Transverse colon (tissue), 4 donors: ENCODE results near the gene ATF3.

Source experiments
- EP300 ChIP-seq: sonication (generic); formaldehyde crosslinking; IDR thresholded peaks from one replicate; pipeline ENCODE4 v1.6.1; 2017; ENCODE audit warnings: antibody characterized with exemption, low read depth
- POLR2A ChIP-seq: fragments of 450-650 bp; IDR thresholded peaks from one replicate; pipeline ENCODE4 v1.6.1; 2016; ENCODE audit warnings: antibody characterized with exemption, mild to moderate bottlenecking, moderate library complexity
- POLR2AphosphoS5 ChIP-seq, 3 donors: sonication (generic); formaldehyde crosslinking; IDR thresholded peaks; one replicate each; pipeline ENCODE4 v1.6.1; 2016; ENCODE audit warnings: antibody characterized with exemption in 3 of 3
- TF ChIP-seq, protein P1 (sequence below), 5 experiments: fragments of 200-600 bp in 3 of 5; fragments of 450-650 bp in 2 of 5; sonication (generic) in 3 of 5; IDR thresholded peaks; 1 replicate in 2 of 5; 2 replicates in 3 of 5; pipeline ENCODE4 v1.5.1; 2016 to 2017; ENCODE audit warnings: antibody characterized with exemption in 5 of 5, inconsistent platforms in 3 of 5, mild to moderate bottlenecking in 2 of 5, moderate library complexity in 1 of 5

- TF ChIP-seq, protein P1, sequence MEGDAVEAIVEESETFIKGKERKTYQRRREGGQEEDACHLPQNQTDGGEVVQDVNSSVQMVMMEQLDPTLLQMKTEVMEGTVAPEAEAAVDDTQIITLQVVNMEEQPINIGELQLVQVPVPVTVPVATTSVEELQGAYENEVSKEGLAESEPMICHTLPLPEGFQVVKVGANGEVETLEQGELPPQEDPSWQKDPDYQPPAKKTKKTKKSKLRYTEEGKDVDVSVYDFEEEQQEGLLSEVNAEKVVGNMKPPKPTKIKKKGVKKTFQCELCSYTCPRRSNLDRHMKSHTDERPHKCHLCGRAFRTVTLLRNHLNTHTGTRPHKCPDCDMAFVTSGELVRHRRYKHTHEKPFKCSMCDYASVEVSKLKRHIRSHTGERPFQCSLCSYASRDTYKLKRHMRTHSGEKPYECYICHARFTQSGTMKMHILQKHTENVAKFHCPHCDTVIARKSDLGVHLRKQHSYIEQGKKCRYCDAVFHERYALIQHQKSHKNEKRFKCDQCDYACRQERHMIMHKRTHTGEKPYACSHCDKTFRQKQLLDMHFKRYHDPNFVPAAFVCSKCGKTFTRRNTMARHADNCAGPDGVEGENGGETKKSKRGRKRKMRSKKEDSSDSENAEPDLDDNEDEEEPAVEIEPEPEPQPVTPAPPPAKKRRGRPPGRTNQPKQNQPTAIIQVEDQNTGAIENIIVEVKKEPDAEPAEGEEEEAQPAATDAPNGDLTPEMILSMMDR (IDR thresholded peaks at IDR 0.05) = peak in 1 of 5 experiments; percentile 15
- no peak for TF ChIP-seq EP300
- TF ChIP-seq POLR2AphosphoS5 (IDR thresholded peaks at IDR 0.05) = no peak
- TF ChIP-seq POLR2A = no peak
Observed at GRCh38 chr1:212607206-212607912, 1.2 kb upstream of the ATF3 start.
